ENCODE measurements around the gene TRABD.

Gene TRABD

DNA sequence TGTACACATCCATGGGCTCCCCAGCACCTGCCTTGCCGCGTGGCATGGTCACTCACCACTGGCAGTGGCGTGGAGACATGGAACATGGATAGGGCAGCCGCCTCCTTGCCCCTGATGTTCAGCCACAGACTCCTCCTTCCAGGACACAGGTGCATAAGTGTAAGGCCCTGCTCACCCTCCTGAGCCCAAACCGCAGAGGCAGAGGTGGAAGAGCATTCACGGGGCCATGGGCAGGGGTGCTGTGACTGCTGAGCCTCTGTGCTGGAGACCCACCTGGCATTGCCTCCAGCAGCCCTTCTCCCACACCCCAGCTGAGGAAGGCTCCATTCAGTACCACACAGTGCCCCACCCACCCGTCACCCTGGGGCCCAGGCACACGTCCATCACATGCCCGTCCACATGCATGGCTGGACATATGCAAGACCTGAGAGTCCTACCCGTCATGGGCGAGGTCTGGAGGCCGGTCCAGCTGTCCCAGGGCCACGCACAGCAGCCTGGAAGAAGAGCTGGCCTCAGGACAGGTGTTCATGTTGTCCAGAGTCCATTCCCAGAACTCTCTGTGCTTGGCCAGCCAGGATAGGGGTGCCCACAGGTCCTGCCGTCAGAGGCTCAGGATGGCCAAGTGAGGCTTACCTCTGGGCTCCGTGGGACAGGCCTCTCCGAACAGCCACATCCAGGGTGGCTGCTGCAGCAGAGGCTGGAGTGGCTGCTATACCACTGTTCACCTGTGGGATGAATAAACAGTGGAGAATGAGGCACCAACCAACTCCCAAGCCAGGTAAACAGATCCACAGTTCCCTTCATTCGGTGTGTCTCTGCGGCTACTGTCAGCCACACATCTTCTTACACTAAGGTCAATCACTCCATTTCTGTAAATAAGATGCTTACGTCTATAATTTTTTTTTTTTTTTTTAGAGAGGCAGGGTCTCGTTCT is 60.8 kb downstream of the TRABD start:
- no peak for DNase-seq

DNA sequence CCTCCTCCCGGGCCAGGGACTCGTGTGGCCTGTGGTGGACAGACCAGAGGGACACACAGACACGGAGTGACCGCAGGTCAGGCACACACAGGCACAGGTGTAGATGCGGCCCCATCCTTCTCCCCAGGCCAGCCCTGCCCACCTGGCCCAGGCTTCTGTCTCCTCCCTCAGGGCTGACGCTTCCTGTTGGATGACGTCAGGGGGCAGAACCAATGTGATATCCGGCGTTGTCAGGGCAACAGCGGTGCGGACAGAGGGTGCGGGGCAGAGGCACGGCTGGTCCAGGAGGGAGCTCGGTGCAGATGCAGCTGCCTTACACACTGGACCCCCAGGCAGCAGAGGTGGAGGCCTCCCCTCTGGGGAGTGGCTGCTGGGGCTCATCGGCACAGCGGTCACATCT is 62.0 kb downstream of the TRABD start:
- no peak for DNase-seq

DNA sequence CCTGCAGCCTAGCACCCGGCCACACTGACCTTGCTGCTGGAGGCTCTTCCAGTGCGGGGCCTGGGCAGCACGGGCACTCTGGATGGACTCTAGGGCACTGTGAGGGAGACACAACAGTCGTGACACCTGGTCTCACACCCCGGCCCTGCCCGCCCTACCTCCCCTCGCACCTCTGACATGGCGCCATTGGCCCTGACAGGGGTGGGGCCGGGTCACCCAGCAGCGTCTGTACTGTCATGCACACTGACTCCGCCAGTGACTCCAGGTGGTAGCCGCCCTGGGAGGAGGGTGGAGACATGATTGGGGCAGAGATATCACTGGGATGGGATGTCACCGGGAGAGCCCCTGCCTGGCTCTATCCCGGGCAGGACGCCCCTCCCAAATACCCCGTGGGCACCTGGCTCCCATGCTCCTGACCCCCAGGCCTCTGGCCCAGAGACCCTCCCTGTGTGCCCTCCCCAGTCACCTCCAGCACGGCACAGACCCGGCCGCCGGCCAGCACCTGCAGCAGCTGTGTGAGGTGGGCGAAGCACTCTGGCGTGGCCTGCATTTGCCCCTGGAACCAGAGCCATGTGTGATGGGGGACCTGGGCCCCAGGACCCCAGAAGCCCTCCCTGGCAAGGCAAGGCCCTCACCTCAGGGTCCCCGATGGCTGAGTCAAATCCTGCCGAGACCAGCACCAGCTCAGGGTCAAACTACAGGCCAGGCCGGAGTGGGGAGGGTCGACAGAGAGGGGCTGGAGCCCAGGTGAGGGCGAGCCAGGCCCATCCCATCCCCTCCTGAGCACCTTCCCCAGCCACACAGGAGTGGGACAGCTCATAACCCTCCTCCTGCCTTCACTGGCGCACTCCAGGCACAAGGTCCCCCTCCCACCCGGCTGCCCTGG is 62.7 kb downstream of the TRABD start:
- DNase-seq = no peak
